Ishikawa (cell line): ENCODE measurements around the gene HOXB3.

Experiments
- EGR1 ChIP-seq: IDR thresholded peaks from 2 replicates; pipeline ENCODE4 v1.6.1; 2012
- EP300 ChIP-seq: IDR thresholded peaks from 2 replicates; pipeline ENCODE4 v1.6.1; 2012; ENCODE audit warnings: borderline replicate concordance
- MAX ChIP-seq: IDR thresholded peaks from 2 replicates; pipeline ENCODE4 v1.6.1; 2012
- RAD21 ChIP-seq: IDR thresholded peaks from 2 replicates; pipeline ENCODE4 v1.6.1; 2012; ENCODE audit warnings: low read depth
- REST ChIP-seq: IDR thresholded peaks from 2 replicates; pipeline ENCODE4 v1.6.1; 2012; ENCODE audit warnings: low read depth, mild to moderate bottlenecking
- TAF1 ChIP-seq: IDR thresholded peaks from 2 replicates; pipeline ENCODE4 v1.6.1; 2012; ENCODE audit warnings: low read depth, mild to moderate bottlenecking
- TEAD4 ChIP-seq: IDR thresholded peaks from 2 replicates; pipeline ENCODE4 v1.6.1; 2012
- USF1 ChIP-seq: IDR thresholded peaks from 2 replicates; pipeline ENCODE4 v1.6.1; 2012
- YY1 ChIP-seq: IDR thresholded peaks from 2 replicates; pipeline ENCODE4 v1.6.1; 2012; ENCODE audit warnings: low read depth

GRCh38 chr17:48639136-48639535, 49.1 kb upstream of the HOXB3 start:
- TF ChIP-seq MAX (no peak), RAD21 (no peak), EP300 (no peak), TEAD4 (no peak), YY1 (no peak), TAF1 (no peak), USF1 (no peak), EGR1 (no peak), REST (no peak)
